IMR-90 (cell line): ENCODE measurements around the gene ABTB2. TPM values are rescaled to one million over a fixed set of nuclear protein-coding genes. Genes with fewer than 3 reads are reported as not detected.
A peak's percentile ranks its signal among the peaks of the same experiment; 100 is the strongest.

Experiments
- ATAC-seq: fragments of 200-7000 bp; cut with Tn5 transposase; 2 replicates; pipeline ENCODE4 v1.9.1; 2020; ENCODE audit warnings: low read depth, mild to moderate bottlenecking, moderate library complexity
- BruUV-seq: library from RNA; stranded (reverse); fragments of 400-500 nt; replicated peaks from 2 replicates; lab custom pipeline; 2021; lab: Mats Ljungman, UMichigan
- CTCF ChIA-PET: fragments of 300-600 bp; formaldehyde crosslinking; extraction: SDS; loops from one replicate; lab custom pipeline; 2021; ENCODE audit warnings: antibody characterized with exemption; lab: Yijun Ruan, JAX
- POLR2A ChIA-PET: fragments of 300-600 bp; sonication (Branson Sonifier 250); formaldehyde crosslinking; loops from one replicate; lab custom pipeline; 2022; ENCODE audit warnings: antibody characterized with exemption; ENCODE audit not compliant: unreplicated experiment; lab: Charles Lee
- DNase-seq: peaks from one replicate; pipeline ENCODE4 v3.0.0; 2013
- H2AFZ ChIP-seq: replicated peaks from 2 replicates; pipeline ENCODE3; 2013; ENCODE audit warnings: low read length, mild to moderate bottlenecking; ENCODE audit not compliant: poor library complexity
- H2AK5ac ChIP-seq: 2 replicates; pipeline ENCODE4 v1.6.1; 2013; ENCODE audit warnings: low read depth, low read length, inconsistent platforms
- H2AK9ac ChIP-seq: replicated peaks from 2 replicates; pipeline ENCODE3; 2013; ENCODE audit warnings: mild to moderate bottlenecking, low read depth, low read length, moderate library complexity; ENCODE audit not compliant: poor library complexity
- H2BK120ac ChIP-seq: 2 replicates; pipeline ENCODE4 v1.6.1; 2013; ENCODE audit warnings: low read depth, low read length, inconsistent platforms
- H2BK15ac ChIP-seq: 3 replicates; pipeline ENCODE4 v1.6.1; 2013; ENCODE audit warnings: low read depth, low read length, inconsistent platforms
- H2BK20ac ChIP-seq: 2 replicates; pipeline ENCODE4 v1.6.1; 2013; ENCODE audit warnings: low read depth, mild to moderate bottlenecking, inconsistent platforms, low read length, moderate library complexity
- H2BK5ac ChIP-seq: 2 replicates; pipeline ENCODE4 v1.6.1; 2013; ENCODE audit warnings: mild to moderate bottlenecking, low read depth, low read length, inconsistent platforms; ENCODE audit not compliant: poor library complexity, severe bottlenecking
- H3K14ac ChIP-seq: replicated peaks from 2 replicates; pipeline ENCODE4 v1.6.1; 2013; ENCODE audit warnings: low read depth, low read length, inconsistent platforms
- H3K18ac ChIP-seq: 2 replicates; pipeline ENCODE4 v1.6.1; 2013; ENCODE audit warnings: low read depth, low read length, control low read depth
- H3K23ac ChIP-seq: 2 replicates; pipeline ENCODE4 v1.6.1; 2013; ENCODE audit warnings: low read depth, low read length, inconsistent platforms
- H3K27ac ChIP-seq: 2 replicates; pipeline ENCODE4 v1.5.1; 2013; ENCODE audit warnings: mild to moderate bottlenecking, control low read depth, low read length; ENCODE audit not compliant: insufficient read depth
- H3K27me3 ChIP-seq: 2 replicates; pipeline ENCODE4 v1.6.1; 2013; ENCODE audit warnings: low read length; ENCODE audit not compliant: control insufficient read depth, insufficient read depth
- H3K36me3 ChIP-seq: 2 replicates; pipeline ENCODE4 v1.6.1; 2013; ENCODE audit warnings: low read length, mixed read lengths; ENCODE audit not compliant: control insufficient read depth, insufficient read depth
- H3K4ac ChIP-seq: 2 replicates; pipeline ENCODE4 v1.6.1; 2013; ENCODE audit warnings: low read depth, low read length, inconsistent platforms
- H3K4me1 ChIP-seq: 2 replicates; pipeline ENCODE4 v1.6.1; 2013; ENCODE audit warnings: low read length, mixed read lengths; ENCODE audit not compliant: control insufficient read depth, insufficient read depth
- H3K4me2 ChIP-seq: 2 replicates; pipeline ENCODE4 v1.6.1; 2013; ENCODE audit warnings: low read depth, mild to moderate bottlenecking, control low read depth, low read length, moderate library complexity
- H3K4me3 ChIP-seq: 2 replicates; pipeline ENCODE4 v1.5.1; 2013; ENCODE audit warnings: low read depth, mild to moderate bottlenecking, control low read depth, low read length, moderate library complexity; ENCODE audit not compliant: insufficient read depth
- H3K56ac ChIP-seq: 2 replicates; pipeline ENCODE4 v1.6.1; 2013; ENCODE audit warnings: low read length, inconsistent platforms; ENCODE audit not compliant: insufficient read depth; ENCODE audit errors: extremely low read depth
- H3K79me1 ChIP-seq, 2 experiments: 2 replicates each; pipeline ENCODE4 v1.6.1; 2013; ENCODE audit warnings: low read length in 2 of 2, inconsistent platforms in 1 of 2, low read depth in 1 of 2
- H3K9ac ChIP-seq: 2 replicates; pipeline ENCODE4 v1.6.1; 2013; ENCODE audit warnings: low read depth, low read length, control low read depth
- H3K9me1 ChIP-seq: 2 replicates; pipeline ENCODE4 v1.6.1; 2013; ENCODE audit warnings: low read length, inconsistent platforms; ENCODE audit not compliant: insufficient read depth
- H3K9me3 ChIP-seq: 2 replicates; pipeline ENCODE4 v1.6.1; 2013; ENCODE audit warnings: low read length; ENCODE audit not compliant: control insufficient read depth, insufficient read depth
- H4K20me1 ChIP-seq: 2 replicates; pipeline ENCODE4 v1.6.1; 2013; ENCODE audit warnings: low read length, inconsistent platforms; ENCODE audit not compliant: insufficient read depth
- H4K5ac ChIP-seq: 2 replicates; pipeline ENCODE4 v1.6.1; 2013; ENCODE audit warnings: mild to moderate bottlenecking, low read depth, low read length, control low read depth
- H4K8ac ChIP-seq, 2 experiments: 2 replicates each; pipeline ENCODE4 v1.6.1; 2013; ENCODE audit warnings: low read depth in 2 of 2, low read length in 2 of 2, control low read depth in 1 of 2, inconsistent platforms in 1 of 2
- H4K91ac ChIP-seq: 2 replicates; pipeline ENCODE4 v1.6.1; 2013; ENCODE audit warnings: low read depth, low read length, inconsistent platforms; ENCODE audit not compliant: insufficient read depth
- BHLHE40 ChIP-seq: fragments of 150-350 bp; IDR thresholded peaks from 2 replicates; pipeline ENCODE4 v1.6.1; 2016; ENCODE audit warnings: mild to moderate bottlenecking, low read depth, low read length
- CEBPB ChIP-seq: IDR thresholded peaks from 2 replicates; pipeline ENCODE4 v1.6.1; 2012; ENCODE audit warnings: low read depth, low read length, improper control_type of control experiment
- CHD1 ChIP-seq: IDR thresholded peaks from 2 replicates; pipeline ENCODE4 v1.6.1; 2012; ENCODE audit warnings: low read depth, low read length, improper control_type of control experiment
- CTCF ChIP-seq: conservative IDR thresholded peaks from 2 replicates; pipeline ENCODE4 v1.5.1; 2012; ENCODE audit warnings: mild to moderate bottlenecking, low read depth, low read length, improper control_type of control experiment
- ELK1 ChIP-seq: fragments of 150-350 bp; IDR thresholded peaks from 2 replicates; pipeline ENCODE4 v1.6.1; 2016; ENCODE audit warnings: low read depth, mild to moderate bottlenecking, low read length, moderate library complexity, borderline replicate concordance
- FOS ChIP-seq: fragments of 150-350 bp; IDR thresholded peaks from 2 replicates; pipeline ENCODE4 v1.6.1; 2016; ENCODE audit warnings: low read depth, low read length
- MAFK ChIP-seq: IDR thresholded peaks from 2 replicates; pipeline ENCODE4 v1.6.1; 2012; ENCODE audit warnings: low read depth, low read length, improper control_type of control experiment
- MAZ ChIP-seq: IDR thresholded peaks from 2 replicates; pipeline ENCODE4 v1.6.1; 2012; ENCODE audit warnings: low read depth, mild to moderate bottlenecking, low read length, improper control_type of control experiment, moderate library complexity, borderline replicate concordance
- MXI1 ChIP-seq: IDR thresholded peaks from 2 replicates; pipeline ENCODE4 v1.6.1; 2012; ENCODE audit warnings: low read depth, mild to moderate bottlenecking, low read length, moderate library complexity, borderline replicate concordance
- NFE2L2 ChIP-seq: fragments of 150-350 bp; IDR thresholded peaks from 2 replicates; pipeline ENCODE4 v1.6.1; 2016; ENCODE audit warnings: low read depth, mild to moderate bottlenecking, low read length
- POLR2A ChIP-seq: IDR thresholded peaks from 2 replicates; pipeline ENCODE4 v1.6.1; 2012; ENCODE audit warnings: mild to moderate bottlenecking, low read depth, low read length
- RAD21 ChIP-seq: IDR thresholded peaks from 2 replicates; pipeline ENCODE4 v1.6.1; 2012; ENCODE audit warnings: low read length, improper control_type of control experiment
- RCOR1 ChIP-seq: IDR thresholded peaks from 2 replicates; pipeline ENCODE4 v1.6.1; 2012; ENCODE audit warnings: mild to moderate bottlenecking, low read length, improper control_type of control experiment; ENCODE audit not compliant: insufficient replicate concordance
- RFX5 ChIP-seq: IDR thresholded peaks from 2 replicates; pipeline ENCODE4 v1.8.0; 2012; ENCODE audit warnings: low read depth, mild to moderate bottlenecking, low read length, moderate library complexity
- SMC3 ChIP-seq: fragments of 150-350 bp; IDR thresholded peaks from 2 replicates; pipeline ENCODE4 v1.6.1; 2016; ENCODE audit warnings: low read depth, mild to moderate bottlenecking, antibody characterized with exemption, low read length, moderate library complexity
- USF2 ChIP-seq: fragments of 150-350 bp; IDR thresholded peaks from 2 replicates; pipeline ENCODE4 v1.6.1; 2017; ENCODE audit warnings: mild to moderate bottlenecking, antibody characterized with exemption, low read length, low read depth
- WGBS, 2 experiments: methylation state at CpG; one replicate each; pipeline versions ENCODE4 v1.1.5 to v1.1.7; 2013; ENCODE audit warnings: missing lambda C conversion rate in 2 of 2; ENCODE audit not compliant: insufficient read length in 1 of 2; ENCODE audit errors: extremely low coverage in 2 of 2; 5-methylcytosine and 5-hydroxymethylcytosine counted together
- dilution Hi-C: fragments of 300-500 bp; cut with HindIII; formaldehyde crosslinking; loops from one replicate; pipeline ENCODE4 v1.14.3; 2018; ENCODE audit warnings: low sequenced_read_pairs; ENCODE audit not compliant: unreplicated experiment
- in situ Hi-C: fragments of 300-500 bp; cut with MboI; formaldehyde crosslinking; loops from 3 replicates; pipeline ENCODE4 v1.14.3; 2019; ENCODE audit warnings: low sequenced_read_pairs, inconsistent platforms, mixed read lengths
- intact Hi-C: fragments of 100-400 bp; cut with micrococcal nuclease; formaldehyde crosslinking; loops from 2 replicates; pipeline ENCODE4 v1.10.0; 2022
- polyA plus RNA-seq, 3 experiments: library from polyadenylated mRNA; depleted of rRNA; stranded (reverse); fragments of >200 nt; gene quantifications; 2 replicates each; pipeline ENCODE4 v1.2.3, GENCODE V29; 2012; ENCODE audit warnings: low replicate concordance in 1 of 3
- total RNA-seq: library from RNA; depleted of rRNA; stranded (reverse); fragments of >200 nt; gene quantifications from 2 replicates; pipeline ENCODE4 v1.2.3, GENCODE V29; 2012

The ABTB2 gene
- total and polyA plus RNA-seq, 2 of the 4 experiments (the other 2 are of a cell fraction), result 0.18 to 2.0 TPM

GRCh38 chr11:34278693-34279297, 79.0 kb downstream of the ABTB2 start:
- intact Hi-C loops, result no loop called here
- dilution Hi-C loops, result no loop called here

More at GRCh38 chr11:34278693-34279297, 79.0 kb downstream of the ABTB2 start:
- H2BK20ac ChIP-seq, result no peak overlapping the region
- no peak overlapping the region for H3K4me3 ChIP-seq
- H4K20me1 ChIP-seq, result no peaks in the 10 kb centered on the region; the same call in 1 of the 2 replicates
- in situ Hi-C loops, result no loop called here
- H3K27me3 ChIP-seq, result peaks cover 11% of the 10 kb centered on the region
- no peak overlapping the region for H3K9ac ChIP-seq
- BruUV-seq, result no TSS peak
- H3K23ac ChIP-seq, result no peak overlapping the region
- H2BK15ac ChIP-seq, result no peak overlapping the region
- H4K8ac ChIP-seq, result no peak overlapping the region
- no peaks in the 10 kb centered on the region for H3K79me1 ChIP-seq
- WGBS, 2 experiments, result no CpG with 5 or more reads among the region's 4 CpGs
- H2AFZ ChIP-seq, result no peak overlapping the region
- TF ChIP-seq RFX5 (no peak), POLR2A (no peak), FOS (no peak), USF2 (no peak), CHD1 (no peak), ELK1 (no peak), RCOR1 (no peak), BHLHE40 (no peak), MAFK (no peak), CTCF (no peak), SMC3 (no peak), MAZ (no peak), MXI1 (no peak), RAD21 (no peak), CEBPB (no peak), NFE2L2 (no peak)
- DNase-seq (no peak), ATAC-seq (no peak)
- H2BK120ac ChIP-seq, result no peak overlapping the region
- no peak overlapping the region for H2AK9ac ChIP-seq
- no peak overlapping the region for H3K4ac ChIP-seq
- H3K4me2 ChIP-seq, result no peak overlapping the region
- ChIA-PET POLR2A (no interaction called here), CTCF (no interaction called here)
- no peaks in the 10 kb centered on the region for H3K9me3 ChIP-seq
- H2AK5ac ChIP-seq, result 0 out of 2 replicates have a peak overlapping the region, but pooled peaks have one; percentile 23
- no peak overlapping the region for H4K5ac ChIP-seq
- no peak overlapping the region for H3K14ac ChIP-seq
- no peak overlapping the region for H3K27ac ChIP-seq
- no peak overlapping the region for H2BK5ac ChIP-seq
- H3K36me3 ChIP-seq, result no peaks in the 10 kb centered on the region
- H3K18ac ChIP-seq, result no peak overlapping the region
- no peak overlapping the region for H3K56ac ChIP-seq
- H3K4me1 ChIP-seq, result peaks cover 4% of the 10 kb centered on the region
- no peak overlapping the region for H4K91ac ChIP-seq
- peaks cover 12% of the 10 kb centered on the region for H3K9me1 ChIP-seq
